ENCODE results near the gene GABRG3. TPM values are rescaled to one million over a fixed set of nuclear protein-coding genes. Genes with fewer than 3 reads are reported as not detected.

The GABRG3 gene
- total RNA-seq, 1 experiment from 2014 or later: not detected

DNA sequence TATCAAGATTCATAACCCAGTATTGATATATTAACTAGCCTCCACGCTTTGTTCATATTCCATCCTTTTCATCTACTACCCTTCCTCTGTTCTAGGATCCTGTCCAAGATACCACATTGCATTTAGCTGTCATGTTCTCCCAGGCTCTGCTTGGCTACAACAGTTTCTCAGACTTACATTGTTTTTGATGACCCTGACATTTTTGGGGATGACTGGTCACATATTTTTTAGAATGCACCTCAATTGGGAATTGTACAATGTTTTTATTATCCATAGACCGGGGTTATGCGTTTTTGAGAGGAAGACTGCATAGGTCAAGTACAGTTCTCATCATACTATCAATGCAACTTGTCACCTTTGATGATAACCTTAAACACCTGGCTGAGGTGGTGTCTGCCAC, 421.2 kb downstream of the GABRG3 start:
- BruUV-seq (replicated peaks): no TSS peak
- no peaks in the 10 kb centered on the region for H4K20me1 ChIP-seq (ENCODE audit: insufficient read depth)
- ATAC-seq (no peak), DNase-seq (ENCODE audit: low read depth, low spot score) (no peak)
- H3K9ac ChIP-seq (ENCODE audit: low read length): no peak overlapping the region
- H3K27me3 ChIP-seq (ENCODE audit: insufficient read depth, low read length): no peaks in the 10 kb centered on the region
- no peaks in the 10 kb centered on the region for H3K36me3 ChIP-seq (ENCODE audit: control insufficient read depth in 1 of 2, insufficient read depth in 2 of 2, low read length in 2 of 2)
- TF ChIP-seq YY1 (IDR thresholded peaks at IDR 0.05; ENCODE audit: extremely low read depth, insufficient replicate concordance, low read depth, low read length): no peak
- TF ChIP-seq EZH2 (IDR thresholded peaks at IDR 0.05): no peak
- TF ChIP-seq EGR1 (IDR thresholded peaks at IDR 0.05; ENCODE audit: low read depth): no peak
- no peak for TF ChIP-seq ZNF274 (IDR thresholded peaks at IDR 0.05; ENCODE audit: low read depth, low read length)
- TF ChIP-seq, protein P1, sequence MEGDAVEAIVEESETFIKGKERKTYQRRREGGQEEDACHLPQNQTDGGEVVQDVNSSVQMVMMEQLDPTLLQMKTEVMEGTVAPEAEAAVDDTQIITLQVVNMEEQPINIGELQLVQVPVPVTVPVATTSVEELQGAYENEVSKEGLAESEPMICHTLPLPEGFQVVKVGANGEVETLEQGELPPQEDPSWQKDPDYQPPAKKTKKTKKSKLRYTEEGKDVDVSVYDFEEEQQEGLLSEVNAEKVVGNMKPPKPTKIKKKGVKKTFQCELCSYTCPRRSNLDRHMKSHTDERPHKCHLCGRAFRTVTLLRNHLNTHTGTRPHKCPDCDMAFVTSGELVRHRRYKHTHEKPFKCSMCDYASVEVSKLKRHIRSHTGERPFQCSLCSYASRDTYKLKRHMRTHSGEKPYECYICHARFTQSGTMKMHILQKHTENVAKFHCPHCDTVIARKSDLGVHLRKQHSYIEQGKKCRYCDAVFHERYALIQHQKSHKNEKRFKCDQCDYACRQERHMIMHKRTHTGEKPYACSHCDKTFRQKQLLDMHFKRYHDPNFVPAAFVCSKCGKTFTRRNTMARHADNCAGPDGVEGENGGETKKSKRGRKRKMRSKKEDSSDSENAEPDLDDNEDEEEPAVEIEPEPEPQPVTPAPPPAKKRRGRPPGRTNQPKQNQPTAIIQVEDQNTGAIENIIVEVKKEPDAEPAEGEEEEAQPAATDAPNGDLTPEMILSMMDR (IDR thresholded peaks at IDR 0.05 in 2 of 3, conservative IDR thresholded peaks at IDR 0.05 in 1 of 3; ENCODE audit: borderline replicate concordance in 1 of 3, insufficient read depth in 1 of 3, low read depth in 2 of 3, low read length in 2 of 3): no peak
- TF ChIP-seq RAD21 (IDR thresholded peaks at IDR 0.05; ENCODE audit: low read depth): no peak
- TF ChIP-seq, protein P2, sequence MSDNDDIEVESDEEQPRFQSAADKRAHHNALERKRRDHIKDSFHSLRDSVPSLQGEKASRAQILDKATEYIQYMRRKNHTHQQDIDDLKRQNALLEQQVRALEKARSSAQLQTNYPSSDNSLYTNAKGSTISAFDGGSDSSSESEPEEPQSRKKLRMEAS (IDR thresholded peaks at IDR 0.05): no peak
- TF ChIP-seq CEBPB (IDR thresholded peaks at IDR 0.05; ENCODE audit: low read depth): no peak
- no peak for TF ChIP-seq FOSL1 (IDR thresholded peaks at IDR 0.05; ENCODE audit: low read depth)
- TF ChIP-seq, protein P3, sequence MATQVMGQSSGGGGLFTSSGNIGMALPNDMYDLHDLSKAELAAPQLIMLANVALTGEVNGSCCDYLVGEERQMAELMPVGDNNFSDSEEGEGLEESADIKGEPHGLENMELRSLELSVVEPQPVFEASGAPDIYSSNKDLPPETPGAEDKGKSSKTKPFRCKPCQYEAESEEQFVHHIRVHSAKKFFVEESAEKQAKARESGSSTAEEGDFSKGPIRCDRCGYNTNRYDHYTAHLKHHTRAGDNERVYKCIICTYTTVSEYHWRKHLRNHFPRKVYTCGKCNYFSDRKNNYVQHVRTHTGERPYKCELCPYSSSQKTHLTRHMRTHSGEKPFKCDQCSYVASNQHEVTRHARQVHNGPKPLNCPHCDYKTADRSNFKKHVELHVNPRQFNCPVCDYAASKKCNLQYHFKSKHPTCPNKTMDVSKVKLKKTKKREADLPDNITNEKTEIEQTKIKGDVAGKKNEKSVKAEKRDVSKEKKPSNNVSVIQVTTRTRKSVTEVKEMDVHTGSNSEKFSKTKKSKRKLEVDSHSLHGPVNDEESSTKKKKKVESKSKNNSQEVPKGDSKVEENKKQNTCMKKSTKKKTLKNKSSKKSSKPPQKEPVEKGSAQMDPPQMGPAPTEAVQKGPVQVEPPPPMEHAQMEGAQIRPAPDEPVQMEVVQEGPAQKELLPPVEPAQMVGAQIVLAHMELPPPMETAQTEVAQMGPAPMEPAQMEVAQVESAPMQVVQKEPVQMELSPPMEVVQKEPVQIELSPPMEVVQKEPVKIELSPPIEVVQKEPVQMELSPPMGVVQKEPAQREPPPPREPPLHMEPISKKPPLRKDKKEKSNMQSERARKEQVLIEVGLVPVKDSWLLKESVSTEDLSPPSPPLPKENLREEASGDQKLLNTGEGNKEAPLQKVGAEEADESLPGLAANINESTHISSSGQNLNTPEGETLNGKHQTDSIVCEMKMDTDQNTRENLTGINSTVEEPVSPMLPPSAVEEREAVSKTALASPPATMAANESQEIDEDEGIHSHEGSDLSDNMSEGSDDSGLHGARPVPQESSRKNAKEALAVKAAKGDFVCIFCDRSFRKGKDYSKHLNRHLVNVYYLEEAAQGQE (IDR thresholded peaks at IDR 0.05; ENCODE audit: low read depth): no peak
- no peak for TF ChIP-seq SRF (IDR thresholded peaks at IDR 0.05; ENCODE audit: low read depth)
- intact Hi-C loops (cut with micrococcal nuclease): no loop called here
- no peak overlapping the region for H2AFZ ChIP-seq (ENCODE audit: low read depth, low read length, poor library complexity, severe bottlenecking)
- no peak overlapping the region for H3K4me2 ChIP-seq (ENCODE audit: low read length)
- POLR2A ChIA-PET: no interaction called here
- H3K79me2 ChIP-seq (ENCODE audit: insufficient read depth, low read length): no peaks in the 10 kb centered on the region
- CTCF ChIA-PET: no interaction called here
- H3K27ac ChIP-seq (ENCODE audit: low read depth, low read length): no peak overlapping the region
- H3K4me1 ChIP-seq (ENCODE audit: control insufficient read depth in 1 of 2, insufficient read depth in 2 of 2, low read length in 2 of 2): no peaks in the 10 kb centered on the region
- no peak overlapping the region for H3K4me3 ChIP-seq (replicated peaks in 1 of 2; ENCODE audit: low read depth in 1 of 2, low read length in 2 of 2)
- RAD21 ChIA-PET (ENCODE audit: low non-redundant PET in 1 of 2, low total read pairs in 2 of 2, uncharacterized antibody in 2 of 2, unreplicated experiment in 2 of 2): no interaction called here
- peaks cover 12 to 26% of the 10 kb centered on the region in 2 experiments; a peak in 3 of 4 replicates for H3K9me3 ChIP-seq (ENCODE audit: control insufficient read depth in 1 of 2, insufficient read depth in 1 of 2, low read depth in 1 of 2, low read length in 2 of 2)
- H3K9me2 ChIP-seq (ENCODE audit: insufficient read depth): no peaks in the 10 kb centered on the region

All from HCT116 (cell line).